ENCODE results near the gene MARCHF4. TPM values are rescaled to one million over a fixed set of nuclear protein-coding genes. Genes with fewer than 3 reads are reported as not detected.

The MARCHF4 gene
- total RNA-seq, 1 donor from 2014 or later = 4.2 TPM

GRCh38 chr2:216404010-216404618 is 31.8 kb upstream of the MARCHF4 start:
- no peak for DNase-seq (ENCODE audit: low read depth)
- no peak overlapping the region for H3K4me3 ChIP-seq (ENCODE audit: low read depth, low read length)
- peak; percentile 87 for TF ChIP-seq CTCF (conservative IDR thresholded peaks at IDR 0.05; ENCODE audit: low read depth, low read length)

- DNase-seq (ENCODE audit: low read depth) = no peak
- no peak overlapping the region for H3K4me3 ChIP-seq (ENCODE audit: low read depth, low read length)
- no peak for TF ChIP-seq CTCF (conservative IDR thresholded peaks at IDR 0.05; ENCODE audit: low read depth, low read length)
Observed at GRCh38 chr2:216402751-216403150, 30.5 kb upstream of the MARCHF4 start.

- no peak for DNase-seq (ENCODE audit: low read depth)
- no peak overlapping the region for H3K4me3 ChIP-seq (ENCODE audit: low read depth, low read length)
- no peak for TF ChIP-seq CTCF (conservative IDR thresholded peaks at IDR 0.05; ENCODE audit: low read depth, low read length)
Observed at GRCh38 chr2:216399621-216400020, 27.3 kb upstream of the MARCHF4 start.

GRCh38 chr2:216394881-216395280 is 22.6 kb upstream of the MARCHF4 start:
- TF ChIP-seq CTCF (conservative IDR thresholded peaks at IDR 0.05; ENCODE audit: low read depth, low read length) = no peak
- DNase-seq (ENCODE audit: low read depth) = no peak
- H3K4me3 ChIP-seq (ENCODE audit: low read depth, low read length) = no peak overlapping the region

GRCh38 chr2:216392945-216393840 is 20.9 kb upstream of the MARCHF4 start:
- no peak overlapping the region for H3K4me3 ChIP-seq (ENCODE audit: low read depth, low read length)
- TF ChIP-seq CTCF (conservative IDR thresholded peaks at IDR 0.05; ENCODE audit: low read depth, low read length) = no peak
- DNase-seq (ENCODE audit: low read depth) = no peak

- no peak overlapping the region for H3K4me3 ChIP-seq (ENCODE audit: low read depth, low read length)
- DNase-seq (ENCODE audit: low read depth) = no peak
- TF ChIP-seq CTCF (conservative IDR thresholded peaks at IDR 0.05; ENCODE audit: low read depth, low read length) = no peak
Observed at GRCh38 chr2:216392018-216392562, 19.8 kb upstream of the MARCHF4 start.

All from epithelial cell of proximal tubule (primary cell).